Skin epidermis (tissue), 12 donors: ENCODE results near the gene TELO2.

Source experiments
- H3K27ac ChIP-seq, 21 experiments: fragments of 200-600 bp; sonication (generic) in 11 of 21; one replicate each; pipeline ENCODE4 v1.5.0; 2020; ENCODE audit warnings: mild to moderate bottlenecking in 3 of 21, inconsistent platforms in 2 of 21, moderate library complexity in 2 of 21
- H3K4me3 ChIP-seq, 7 experiments: fragments of 200-600 bp; sonication (generic) in 2 of 7; one replicate each; pipeline ENCODE4 v1.5.0; 2020; ENCODE audit warnings: inconsistent platforms in 2 of 7, mild to moderate bottlenecking in 2 of 7, moderate library complexity in 1 of 7

TELO2 gene

DNA sequence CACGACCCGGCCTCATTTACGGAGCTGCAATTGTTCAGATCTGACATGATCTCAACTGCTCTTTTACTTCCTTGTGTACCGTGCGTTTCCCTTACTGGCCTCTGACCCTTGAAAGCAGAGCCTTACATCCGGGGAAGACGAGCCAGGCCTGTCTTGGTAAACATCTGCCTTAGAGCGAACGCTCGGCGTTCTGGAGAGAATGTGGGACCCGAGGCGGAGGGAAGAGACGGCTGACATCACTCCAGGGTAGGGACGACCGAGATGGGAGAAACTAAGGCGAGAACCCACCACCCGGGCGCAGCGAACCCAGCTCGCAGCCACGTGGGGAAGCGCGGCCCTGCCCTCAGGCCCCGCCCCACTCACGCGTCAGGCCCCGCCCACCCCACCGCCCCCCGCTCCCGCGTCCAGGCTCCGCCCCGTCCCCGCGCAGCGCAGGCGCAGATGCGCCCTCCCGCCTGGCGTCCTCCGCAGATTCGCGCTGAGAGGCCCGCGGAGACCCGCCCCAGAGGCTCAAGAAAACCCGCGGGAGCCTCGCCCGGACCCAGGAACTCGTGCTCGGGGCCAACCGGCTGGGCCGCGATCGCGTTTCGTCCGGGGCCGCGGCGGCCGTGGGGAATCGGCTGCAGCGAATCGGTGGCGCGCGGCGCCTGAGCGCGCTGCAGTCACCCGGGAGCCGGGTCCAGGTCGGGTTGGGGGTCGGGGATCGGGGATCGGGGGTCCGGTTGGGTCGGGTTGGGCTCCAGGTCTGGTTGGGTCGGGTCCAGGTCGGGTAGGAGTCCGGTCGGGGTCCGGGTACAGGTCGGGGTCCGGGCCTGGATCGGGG lies at the start of gene TELO2:
TELO2 (plus strand) TSS at position 438 of the 823 bp plus-strand sequence. CDS start 922 bp downstream, outside the sequence.
- H3K27ac ChIP-seq = peak within 1 kb of the TSS; percentile 48 to 99 (median 94)
- peak within 1 kb of the TSS; percentile 51 to 90 (median 80) for H3K4me3 ChIP-seq

- no peak overlapping the region for H3K4me3 ChIP-seq
Observed at GRCh38 chr16:1443403-1443973, 49.7 kb upstream of the TELO2 start.

DNA sequence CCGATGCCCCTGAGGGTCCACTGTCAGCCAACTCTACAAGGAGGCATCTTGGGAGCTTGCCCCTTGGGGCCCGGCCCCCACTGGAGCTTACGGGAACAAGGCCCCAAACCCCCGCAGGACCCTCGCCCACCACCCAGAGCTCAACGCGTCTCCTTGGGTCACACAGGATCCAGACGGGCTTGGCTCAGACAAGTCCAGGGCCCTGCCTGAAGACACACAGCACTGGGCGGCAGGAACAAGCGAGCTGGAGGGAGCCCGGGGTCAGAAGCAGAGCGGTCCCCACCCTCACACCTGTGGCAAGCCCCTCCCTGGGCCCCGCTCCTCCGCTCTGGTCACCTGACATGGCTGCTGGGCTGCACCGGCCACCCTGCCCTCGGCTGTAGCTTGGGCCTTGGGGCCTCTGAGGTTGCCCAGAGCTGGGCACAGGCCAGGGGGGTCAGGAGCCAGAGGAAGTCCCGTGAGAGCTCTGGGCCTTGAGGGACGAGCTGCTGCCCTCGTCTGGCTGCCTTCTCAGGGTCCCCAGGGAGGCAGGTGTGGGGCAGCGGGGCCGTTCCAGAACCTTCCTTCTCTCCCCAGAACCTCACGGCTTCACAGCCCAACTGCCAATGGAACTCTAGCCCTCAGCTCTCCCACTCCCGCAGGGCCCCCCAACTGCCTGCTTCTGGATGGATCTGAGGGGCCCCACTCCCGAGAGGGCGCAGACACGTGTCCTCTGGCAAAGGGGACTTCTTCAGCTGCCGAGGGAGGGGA lies 49.0 kb upstream of the TELO2 start, which contains the start of gene CCDC154:
CCDC154 (minus strand) TSS at position 577 of the 750 bp plus-strand sequence; CDS start at position 343, 234 bp downstream.
- H3K27ac ChIP-seq = peak within 1 kb of the TSS in 1 of 21 experiments; percentile 51
- H3K4me3 ChIP-seq = no peak within 1 kb of the TSS

More at GRCh38 chr16:1443403-1443973, 49.7 kb upstream of the TELO2 start:
- no peak overlapping the region for H3K27ac ChIP-seq

DNA sequence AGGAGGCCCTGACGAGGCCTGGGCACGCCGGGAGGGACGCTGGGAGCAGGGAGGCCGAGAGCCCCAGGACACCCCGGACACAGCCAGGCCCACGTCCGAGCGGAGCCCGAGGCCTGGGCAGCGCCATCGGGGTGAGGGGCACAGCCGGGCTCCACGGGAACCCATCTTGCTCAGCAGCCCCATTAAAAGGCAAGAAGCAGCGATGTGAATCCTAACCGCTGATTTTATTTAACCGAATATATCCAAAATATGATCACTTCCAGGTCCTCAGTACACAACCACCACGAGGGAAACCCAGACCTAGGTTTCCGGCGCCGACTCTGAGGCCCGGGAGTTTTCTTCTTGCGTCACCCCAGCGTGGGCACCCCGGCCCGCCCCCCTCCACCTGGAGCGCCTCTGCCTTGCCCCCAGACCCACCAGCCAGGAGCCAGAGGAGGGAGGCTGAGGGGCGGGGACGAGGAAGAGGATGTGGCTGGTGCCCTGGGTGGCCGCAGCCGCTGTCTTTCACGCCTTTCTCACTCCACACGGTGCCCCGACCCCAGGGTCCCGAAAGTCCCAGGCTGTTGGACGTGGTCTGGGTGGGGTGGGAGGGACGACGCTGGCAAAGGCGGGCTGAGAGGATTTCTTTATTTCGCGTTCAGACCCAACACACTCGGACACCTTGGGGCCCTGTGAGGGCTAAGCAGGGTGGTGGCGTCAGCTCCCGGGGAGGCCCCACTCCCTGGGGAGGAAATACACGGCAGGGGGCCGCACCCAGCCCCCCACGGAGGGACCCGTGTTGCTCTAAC lies 48.2 kb upstream of the TELO2 start:
- no peak overlapping the region for H3K4me3 ChIP-seq
- peak overlapping the region in 1 of 21 experiments; percentile 51 for H3K27ac ChIP-seq

GRCh38 chr16:1445518-1446203 lies 47.5 kb upstream of the TELO2 start:
- H3K4me3 ChIP-seq = no peak overlapping the region
- H3K27ac ChIP-seq = peak overlapping the region in 1 of 21 experiments; percentile 51

DNA sequence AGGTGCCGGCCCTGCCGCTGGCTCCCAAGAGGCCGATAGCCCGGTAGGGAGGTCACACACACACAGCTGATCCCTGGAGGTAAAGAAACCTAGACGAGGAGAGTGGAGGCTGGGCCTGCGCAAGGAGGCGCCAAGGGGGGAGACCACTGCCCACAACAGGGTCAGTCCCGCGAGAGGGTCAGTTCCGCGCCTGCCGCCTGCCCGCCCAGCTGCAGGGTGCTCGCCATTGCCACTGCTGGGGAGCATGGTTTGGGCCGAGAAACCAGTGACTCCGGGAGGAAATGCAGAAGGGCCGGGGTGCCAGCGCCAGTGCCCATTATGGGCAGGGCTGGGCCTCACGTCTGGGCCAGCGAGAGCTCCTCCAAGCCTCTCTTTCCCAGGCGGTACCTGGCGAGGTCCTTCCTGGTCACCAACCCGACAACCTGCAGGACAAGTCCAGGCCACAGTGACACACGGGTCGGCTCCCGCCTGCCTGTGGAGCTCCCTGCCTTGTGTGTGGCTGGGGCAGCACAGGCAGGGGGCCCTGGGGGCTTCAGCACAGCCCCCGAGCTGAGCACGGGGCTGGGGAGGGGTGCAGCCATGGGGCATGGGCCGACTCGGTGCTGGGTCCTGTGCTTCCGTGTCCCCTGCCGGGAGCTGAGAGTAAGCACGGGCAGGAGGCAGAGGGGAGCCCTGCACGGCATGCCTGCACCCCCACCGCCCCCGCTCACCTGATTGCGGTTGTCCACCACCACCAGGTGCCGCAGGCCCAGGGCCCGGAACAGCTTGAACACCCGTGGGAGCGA lies 46.7 kb upstream of the TELO2 start:
- Histone ChIP-seq H3K4me3 (no peak overlapping the region), H3K27ac (no peak overlapping the region)

DNA sequence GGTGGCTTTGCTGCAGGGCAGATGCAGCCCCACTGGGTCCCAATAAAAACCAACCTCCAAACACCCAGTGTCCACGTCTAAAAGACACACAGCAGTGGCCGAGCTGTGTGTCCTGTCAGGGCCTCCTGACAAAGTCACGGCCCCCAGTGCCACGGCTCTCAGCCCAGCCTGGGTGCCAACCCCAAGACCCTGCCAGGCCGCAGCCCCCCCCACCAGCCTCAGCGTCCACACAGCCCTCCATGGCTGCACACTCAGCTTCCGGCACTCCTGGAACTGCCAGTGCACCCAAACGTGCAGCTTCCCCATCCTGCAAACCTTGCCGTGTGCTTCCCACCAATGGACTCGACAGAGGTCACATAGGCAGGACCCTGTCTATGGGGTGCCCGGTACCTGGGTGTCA lies 45.2 kb upstream of the TELO2 start:
- Histone ChIP-seq H3K4me3 (no peak overlapping the region), H3K27ac (no peak overlapping the region)

DNA sequence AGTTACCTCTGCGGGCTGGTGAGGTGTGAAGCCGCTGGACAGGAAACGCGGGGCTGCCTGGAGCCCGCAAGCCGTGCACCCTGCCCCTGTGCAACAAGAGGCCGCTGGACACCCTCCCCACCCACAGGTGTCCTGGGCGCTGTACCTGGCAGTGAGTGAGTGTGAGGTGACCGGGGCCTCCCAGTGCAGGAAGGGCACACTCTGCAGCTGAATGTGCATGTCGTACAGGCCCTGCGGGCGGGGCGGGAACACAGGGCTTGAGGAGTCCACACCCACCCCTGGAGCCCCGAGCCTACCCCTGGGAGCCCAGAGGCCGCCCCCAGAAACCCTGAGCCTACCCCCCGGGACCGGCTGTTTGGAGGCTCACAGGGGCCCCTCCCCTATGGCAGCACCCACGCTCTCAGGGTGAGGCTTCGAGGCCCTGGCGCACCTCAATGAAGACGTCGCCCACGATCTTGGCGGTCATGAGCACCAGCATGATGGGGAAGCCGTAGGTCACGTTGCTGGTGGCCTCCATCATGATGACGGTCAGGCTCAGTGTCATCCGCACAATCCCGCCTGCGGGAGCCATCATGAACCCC lies 44.5 kb upstream of the TELO2 start:
- H3K27ac ChIP-seq = no peak overlapping the region

DNA sequence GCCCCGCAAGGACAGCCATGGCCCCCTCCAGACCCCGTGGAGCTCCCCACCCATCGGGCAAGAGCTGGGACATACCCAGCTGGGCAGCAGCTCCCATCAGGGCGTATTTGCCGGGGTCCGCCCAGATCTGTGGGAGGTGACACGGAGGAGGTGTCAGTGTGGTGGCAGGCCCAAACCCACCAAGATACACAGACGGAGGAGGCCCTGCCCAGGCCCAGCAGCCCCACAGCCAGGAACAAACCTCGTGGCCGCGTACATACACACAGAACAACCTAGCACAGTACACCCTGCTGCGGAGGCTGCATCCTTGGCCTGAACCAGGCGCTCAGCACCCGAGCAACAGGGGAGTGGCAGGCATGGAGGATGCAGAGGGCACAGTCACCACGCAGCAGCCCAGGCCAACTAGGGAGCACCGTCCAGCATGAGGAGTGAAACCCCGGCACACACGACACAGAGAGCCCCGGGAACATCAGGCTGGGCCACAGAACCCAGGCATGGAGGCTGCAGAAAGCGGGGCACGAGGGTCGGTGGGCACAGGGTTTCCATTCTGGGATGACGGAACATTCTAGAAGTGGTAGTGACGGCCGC lies 43.9 kb upstream of the TELO2 start:
- Histone ChIP-seq H3K4me3 (no peak overlapping the region), H3K27ac (no peak overlapping the region)

More for the DNA sequence above, 44.5 kb upstream of the TELO2 start:
- no peak overlapping the region for H3K4me3 ChIP-seq

- no peak overlapping the region for H3K4me3 ChIP-seq
- no peak overlapping the region for H3K27ac ChIP-seq
Observed at GRCh38 chr16:1450218-1450617, 42.9 kb upstream of the TELO2 start.

GRCh38 chr16:1450841-1451240 lies 42.3 kb upstream of the TELO2 start:
- Histone ChIP-seq H3K27ac (no peak overlapping the region), H3K4me3 (no peak overlapping the region)

DNA sequence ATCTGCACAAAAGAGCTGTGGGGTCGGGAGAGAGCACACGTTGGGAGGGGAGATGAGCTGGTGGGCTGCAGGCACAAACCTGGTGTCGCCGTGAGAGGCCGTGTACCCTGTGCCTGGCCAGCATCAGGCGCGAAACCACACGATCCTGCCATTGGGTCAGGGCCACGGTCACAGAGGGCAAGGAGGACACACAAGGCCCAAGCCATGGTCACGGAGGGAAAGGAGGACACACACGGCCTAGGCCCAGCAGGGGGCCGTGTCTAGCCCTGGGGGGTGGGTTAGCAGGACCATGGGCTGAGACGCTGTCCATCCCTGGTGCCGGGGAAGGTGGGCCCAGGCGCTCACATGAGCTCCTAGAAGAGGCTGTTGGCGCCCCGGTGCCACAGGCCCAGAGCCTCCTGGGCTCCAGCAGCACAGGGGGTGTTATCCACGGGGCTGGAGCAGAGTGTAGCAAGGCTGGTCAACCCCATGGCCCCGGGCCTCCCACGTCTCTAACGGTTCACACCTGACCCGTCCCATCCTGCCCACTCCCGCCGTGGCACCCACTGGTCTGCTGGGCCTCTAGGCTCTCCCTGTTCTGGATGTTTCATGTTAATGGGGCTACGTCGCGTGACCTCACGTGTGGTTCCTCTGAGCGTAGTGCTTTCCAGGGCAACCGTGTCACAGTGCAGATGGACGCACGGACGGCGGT lies 41.3 kb upstream of the TELO2 start:
- no peak overlapping the region for H3K27ac ChIP-seq

DNA sequence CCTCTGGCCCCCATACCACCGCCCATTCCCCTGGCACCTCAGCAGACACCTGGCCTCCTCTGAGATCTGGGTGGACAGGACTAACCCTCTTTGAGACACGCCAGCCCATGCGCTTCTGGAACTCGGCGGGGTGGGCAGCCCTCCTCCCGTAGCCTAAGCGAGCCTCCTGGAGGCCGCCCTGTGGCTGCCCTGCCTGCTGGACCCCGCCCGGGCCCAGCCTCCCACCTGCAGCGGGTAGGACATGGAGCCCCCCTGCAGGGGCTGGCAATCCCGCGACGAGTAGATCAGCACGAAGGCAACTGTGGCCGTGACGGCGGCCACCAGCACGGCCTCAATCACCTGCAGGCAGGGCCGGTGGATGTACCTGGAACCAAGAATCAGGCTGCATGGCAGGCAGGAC lies 40.6 kb upstream of the TELO2 start:
- H3K27ac ChIP-seq = no peak overlapping the region
- H3K4me3 ChIP-seq = no peak overlapping the region

More for the DNA sequence above, 41.3 kb upstream of the TELO2 start:
- H3K4me3 ChIP-seq = no peak overlapping the region

DNA sequence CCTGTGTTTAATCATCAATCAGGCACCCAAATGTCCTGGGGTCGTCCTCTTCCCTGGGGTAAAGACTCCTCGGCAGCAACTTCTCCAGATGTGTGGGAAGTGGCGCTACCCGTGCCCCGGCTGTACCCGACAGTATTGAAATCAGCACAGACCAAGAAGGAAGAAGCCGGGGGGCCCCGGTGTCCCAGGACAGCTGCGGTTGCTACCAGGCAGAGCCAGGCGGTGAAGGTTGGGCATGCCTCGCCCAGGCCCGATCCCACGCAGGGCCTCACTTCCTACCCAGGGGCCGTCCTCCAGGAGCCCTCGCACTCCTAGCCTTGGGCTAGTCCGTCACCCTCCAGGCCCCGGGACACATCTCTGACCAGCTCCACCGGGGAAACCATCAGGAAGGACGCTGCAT lies 39.8 kb upstream of the TELO2 start:
- Histone ChIP-seq H3K27ac (no peak overlapping the region), H3K4me3 (no peak overlapping the region)

- Histone ChIP-seq H3K27ac (peak overlapping the region in 1 of 21 experiments; percentile 16), H3K4me3 (no peak overlapping the region)
Observed at GRCh38 chr16:1454561-1454960, 38.6 kb upstream of the TELO2 start.

GRCh38 chr16:1455190-1456171 lies 37.7 kb upstream of the TELO2 start:
- H3K27ac ChIP-seq = no peak overlapping the region

More at GRCh38 chr16:1455190-1456171, 37.7 kb upstream of the TELO2 start:
- no peak overlapping the region for H3K4me3 ChIP-seq
